Naive thymus-derived CD4-positive, alpha-beta T cell (primary cell): ENCODE data around the gene SHC2. TPM values are rescaled to one million over a fixed set of nuclear protein-coding genes. Genes with fewer than 3 reads are reported as not detected.
A peak's percentile ranks its signal among the peaks of the same experiment; 100 is the strongest.

Source experiments
- ATAC-seq: fragments of 150-1000 bp; cut with Tn5 transposase; 2 replicates; pipeline ENCODE4 v1.10.0; 2021; ENCODE audit warnings: mild to moderate bottlenecking, moderate library complexity
- CTCF ChIA-PET: fragments of 350-600 bp; sonication (Branson Sonifier 250); formaldehyde crosslinking; loops from one replicate; lab custom pipeline; 2021; ENCODE audit warnings: antibody characterized with exemption; lab: Charles Lee
- POLR2A ChIA-PET: fragments of 350-600 bp; sonication (Branson Sonifier 250); formaldehyde crosslinking; loops from one replicate; lab custom pipeline; 2021; ENCODE audit warnings: antibody characterized with exemption, inconsistent platforms; lab: Charles Lee
- DNase-seq, 9 donors: peaks; one replicate each; pipeline versions ENCODE4 v3.0.0 to v3.0.0-alpha.2; 2020 to 2022; ENCODE audit warnings: mixed read lengths in 1 of 9
- H3K27ac ChIP-seq: one replicate; pipeline ENCODE4 v1.7.0; 2013; ENCODE audit warnings: mild to moderate bottlenecking, low read depth, low read length, moderate library complexity
- H3K27me3 ChIP-seq, 2 donors: one replicate each; pipeline ENCODE4 v1.7.0; 2013; ENCODE audit warnings: low read length in 2 of 2, mild to moderate bottlenecking in 2 of 2, moderate library complexity in 2 of 2; ENCODE audit not compliant: control insufficient read depth in 2 of 2, insufficient read depth in 2 of 2
- H3K36me3 ChIP-seq, 3 experiments: 1 replicate in 2 of 3; 2 replicates in 1 of 3; pipeline ENCODE4 v1.7.0; 2013; ENCODE audit warnings: low read length in 3 of 3, mild to moderate bottlenecking in 3 of 3, moderate library complexity in 1 of 3; ENCODE audit not compliant: insufficient read depth in 3 of 3, control insufficient read depth in 2 of 3
- H3K4me1 ChIP-seq, 2 donors: one replicate each; pipeline ENCODE4 v1.7.0; 2013; ENCODE audit warnings: low read length in 2 of 2, mild to moderate bottlenecking in 2 of 2, moderate library complexity in 1 of 2; ENCODE audit not compliant: control insufficient read depth in 2 of 2, insufficient read depth in 2 of 2
- H3K4me3 ChIP-seq: 2 replicates; pipeline ENCODE4 v1.7.0; 2013; ENCODE audit warnings: mild to moderate bottlenecking, low read length
- H3K9me3 ChIP-seq, 3 experiments: 1 replicate in 2 of 3; 2 replicates in 1 of 3; pipeline ENCODE4 v1.7.0; 2013; ENCODE audit warnings: low read length in 3 of 3; ENCODE audit not compliant: control insufficient read depth in 2 of 3
- H3K27ac Mint-ChIP-seq, 9 donors: one replicate each; pipeline ENCODE4 v1.8.0; 2020 to 2022; ENCODE audit warnings: mixed read lengths in 9 of 9, mild to moderate bottlenecking in 8 of 9, moderate library complexity in 5 of 9, inconsistent platforms in 2 of 9
- H3K27me3 Mint-ChIP-seq, 5 donors: one replicate each; pipeline ENCODE4 v1.8.0; 2021 to 2022; ENCODE audit warnings: mixed read lengths in 5 of 5, mild to moderate bottlenecking in 1 of 5
- H3K36me3 Mint-ChIP-seq, 5 donors: one replicate each; pipeline ENCODE4 v1.8.0; 2020 to 2022; ENCODE audit warnings: mixed read lengths in 5 of 5, mild to moderate bottlenecking in 3 of 5, inconsistent platforms in 1 of 5
- H3K4me1 Mint-ChIP-seq, 7 donors: one replicate each; pipeline ENCODE4 v1.8.0; 2020 to 2022; ENCODE audit warnings: mixed read lengths in 7 of 7, mild to moderate bottlenecking in 3 of 7, inconsistent platforms in 1 of 7
- H3K4me3 Mint-ChIP-seq, 10 donors: one replicate each; pipeline ENCODE4 v1.8.0; 2020 to 2022; ENCODE audit warnings: mild to moderate bottlenecking in 10 of 10, mixed read lengths in 10 of 10, moderate library complexity in 6 of 10, inconsistent platforms in 2 of 10
- H3K9me3 Mint-ChIP-seq, 11 donors: one replicate each; pipeline ENCODE4 v1.8.0; 2020 to 2022; ENCODE audit warnings: mixed read lengths in 11 of 11, mild to moderate bottlenecking in 4 of 11, inconsistent platforms in 1 of 11, moderate library complexity in 1 of 11
- intact Hi-C, 2 donors: fragments of 100-400 bp; cut with micrococcal nuclease; formaldehyde crosslinking; loops; one replicate each; pipeline ENCODE4 v1.15.1; 2023
- polyA plus RNA-seq, 2 donors: library from polyadenylated mRNA; unstranded; fragments of 300-500 nt; fragmentation: Illumina TruSeq; gene quantifications; one replicate each; pipeline ENCODE4 v1.2.3, GENCODE V29; 2021
- total RNA-seq, 6 experiments: library from RNA in 5 of 6; stranded (reverse) in 5 of 6; gene quantifications; 1 replicate in 5 of 6; 2 replicates in 1 of 6; pipeline ENCODE4 v1.2.3 and lab custom pipeline; 2021 to 2026

The SHC2 gene
- total and polyA plus RNA-seq, 7 experiments from 2014 or later = 0.82 to 2.3 (median 2.1) TPM; not detected in 4

- intact Hi-C loops = no loop called here
- H3K27ac ChIP-seq = no peak overlapping the region
- ChIA-PET POLR2A (no interaction called here), CTCF (no interaction called here)
- peaks cover 2 to 54% (median 28%) of the 10 kb centered on the region in 5 donors for H3K27me3 Mint-ChIP-seq
- no peaks in the 10 kb centered on the region for H3K36me3 ChIP-seq
- no peaks in the 10 kb centered on the region for H3K4me1 ChIP-seq
- no peaks in the 10 kb centered on the region for H3K9me3 ChIP-seq
- no peak overlapping the region for H3K4me3 ChIP-seq
- no peaks in the 10 kb centered on the region for H3K4me1 Mint-ChIP-seq
- H3K27ac Mint-ChIP-seq = no peak overlapping the region
- H3K4me3 Mint-ChIP-seq = no peak overlapping the region
- H3K36me3 Mint-ChIP-seq = no peaks in the 10 kb centered on the region
- H3K9me3 Mint-ChIP-seq = peaks cover 0 to 1% (median 0%) of the 10 kb centered on the region in 11 donors
- no peaks in the 10 kb centered on the region for H3K27me3 ChIP-seq
- DNase-seq (no peak), ATAC-seq (no peak)
Measured at GRCh38 chr19:372306-372890, 88.4 kb downstream of the SHC2 start.

GRCh38 chr19:371501-372168 is 89.2 kb downstream of the SHC2 start:
- intact Hi-C loops = no loop called here
- H3K9me3 Mint-ChIP-seq = peaks cover 0 to 1% (median 0%) of the 10 kb centered on the region in 11 donors
- DNase-seq (no peak), ATAC-seq (no peak)
- Histone ChIP-seq H3K27ac (no peak overlapping the region), H3K9me3 (no peaks in the 10 kb centered on the region), H3K36me3 (no peaks in the 10 kb centered on the region), H3K4me1 (no peaks in the 10 kb centered on the region), H3K27me3 (no peaks in the 10 kb centered on the region), H3K4me3 (no peak overlapping the region)
- ChIA-PET POLR2A (no interaction called here), CTCF (no interaction called here)
- no peaks in the 10 kb centered on the region for H3K4me1 Mint-ChIP-seq
- H3K27me3 Mint-ChIP-seq = peaks cover 4 to 61% (median 35%) of the 10 kb centered on the region in 5 donors
- H3K36me3 Mint-ChIP-seq = no peaks in the 10 kb centered on the region
- no peak overlapping the region for H3K4me3 Mint-ChIP-seq
- peak overlapping the region in 1 of 9 donors; percentile 65 for H3K27ac Mint-ChIP-seq

GRCh38 chr19:370641-371330 is 90.0 kb downstream of the SHC2 start:
- H3K27ac ChIP-seq = no peak overlapping the region
- Mint-ChIP-seq H3K36me3 (no peaks in the 10 kb centered on the region), H3K27ac (no peak overlapping the region), H3K27me3 (peaks cover 5 to 61% (median 40%) of the 10 kb centered on the region in 5 donors), H3K4me3 (no peak overlapping the region), H3K4me1 (no peaks in the 10 kb centered on the region), H3K9me3 (peaks cover 0 to 1% (median 0%) of the 10 kb centered on the region in 11 donors)
- H3K4me3 ChIP-seq = no peak overlapping the region
- H3K9me3 ChIP-seq = no peaks in the 10 kb centered on the region
- H3K36me3 ChIP-seq = no peaks in the 10 kb centered on the region
- intact Hi-C loops = no loop called here
- DNase-seq (no peak), ATAC-seq (no peak)
- H3K27me3 ChIP-seq = no peaks in the 10 kb centered on the region
- POLR2A ChIA-PET = no interaction called here
- H3K4me1 ChIP-seq = no peaks in the 10 kb centered on the region
- CTCF ChIA-PET = no interaction called here

GRCh38 chr19:369876-370275 is 91.0 kb downstream of the SHC2 start:
- Mint-ChIP-seq H3K27me3 (peaks cover 5 to 60% (median 43%) of the 10 kb centered on the region in 5 donors), H3K36me3 (no peaks in the 10 kb centered on the region), H3K4me3 (no peak overlapping the region), H3K27ac (no peak overlapping the region), H3K4me1 (no peaks in the 10 kb centered on the region), H3K9me3 (peaks cover 0 to 1% (median 0%) of the 10 kb centered on the region in 11 donors)
- no peak overlapping the region for H3K27ac ChIP-seq
- H3K9me3 ChIP-seq = no peaks in the 10 kb centered on the region
- ChIA-PET CTCF (interaction anchor here (0.7 kb wide), 1 partner anchor 139 kb away, joined by 4 read pairs; no protein-coding TSS in a partner anchor), POLR2A (no interaction called here)
- DNase-seq (no peak), ATAC-seq (no peak)
- no peaks in the 10 kb centered on the region for H3K27me3 ChIP-seq
- no peak overlapping the region for H3K4me3 ChIP-seq
- no peaks in the 10 kb centered on the region for H3K36me3 ChIP-seq
- H3K4me1 ChIP-seq = no peaks in the 10 kb centered on the region
- intact Hi-C loops = no loop called here

GRCh38 chr19:369256-369655 is 91.6 kb downstream of the SHC2 start:
- ATAC-seq = no peak
- Mint-ChIP-seq H3K9me3 (peaks cover 0 to 1% (median 0%) of the 10 kb centered on the region in 11 donors), H3K27me3 (peaks cover 5 to 60% (median 43%) of the 10 kb centered on the region in 5 donors), H3K4me1 (no peaks in the 10 kb centered on the region), H3K27ac (no peak overlapping the region), H3K36me3 (no peaks in the 10 kb centered on the region), H3K4me3 (no peak overlapping the region)
- H3K27ac ChIP-seq = no peak overlapping the region
- ChIA-PET CTCF (interaction anchor here (0.5 to 0.7 kb wide), 2 partner anchors 11 to 139 kb away, joined by 3 to 4 read pairs; no protein-coding TSS in a partner anchor), POLR2A (no interaction called here)
- intact Hi-C loops = no loop called here
- H3K27me3 ChIP-seq = no peaks in the 10 kb centered on the region
- no peaks in the 10 kb centered on the region for H3K9me3 ChIP-seq
- no peak for DNase-seq
- no peaks in the 10 kb centered on the region for H3K4me1 ChIP-seq
- no peak overlapping the region for H3K4me3 ChIP-seq
- no peaks in the 10 kb centered on the region for H3K36me3 ChIP-seq

GRCh38 chr19:368630-369024 is 92.2 kb downstream of the SHC2 start:
- DNase-seq = no peak
- no peak overlapping the region for H3K4me3 Mint-ChIP-seq

More at GRCh38 chr19:368630-369024, 92.2 kb downstream of the SHC2 start:
- no peak for ATAC-seq
- H3K4me1 Mint-ChIP-seq = no peaks in the 10 kb centered on the region
- H3K27ac Mint-ChIP-seq = no peak overlapping the region
- Histone ChIP-seq H3K4me1 (no peaks in the 10 kb centered on the region), H3K36me3 (no peaks in the 10 kb centered on the region), H3K27me3 (no peaks in the 10 kb centered on the region), H3K4me3 (no peak overlapping the region), H3K9me3 (no peaks in the 10 kb centered on the region), H3K27ac (no peak overlapping the region)
- intact Hi-C loops = no loop called here
- peaks cover 5 to 59% (median 43%) of the 10 kb centered on the region in 5 donors for H3K27me3 Mint-ChIP-seq
- peaks cover 0 to 1% (median 0%) of the 10 kb centered on the region in 11 donors for H3K9me3 Mint-ChIP-seq
- CTCF ChIA-PET = interaction anchor here (0.5 kb wide), 1 partner anchor 10 kb away, joined by 3 read pairs; no protein-coding TSS in a partner anchor
- H3K36me3 Mint-ChIP-seq = no peaks in the 10 kb centered on the region
- POLR2A ChIA-PET = no interaction called here
